HepG2 (cell line): ENCODE measurements around the gene NEAT1. TPM values are rescaled to one million over a fixed set of nuclear protein-coding genes. Genes with fewer than 3 reads are reported as not detected.
A peak's percentile ranks its signal among the peaks of the same experiment; 100 is the strongest.

Experiments
- ATRX ChIP-seq: sonication (generic); formaldehyde crosslinking; IDR thresholded peaks from 2 replicates; pipeline ENCODE4 v1.4.0; 2020; ENCODE audit warnings: missing genetic modification reagents, borderline replicate concordance
- CSRNP1 ChIP-seq: sonication (generic); formaldehyde crosslinking; IDR thresholded peaks from 2 replicates; pipeline ENCODE4 v1.8.1; 2023; ENCODE audit warnings: mild to moderate bottlenecking, missing genetic modification reagents
- RNF219 ChIP-seq: sonication (generic); formaldehyde crosslinking; IDR thresholded peaks from 2 replicates; pipeline ENCODE4 v1.5.0; 2020; ENCODE audit warnings: mild to moderate bottlenecking, missing genetic modification reagents
- TCF7 ChIP-seq: sonication (generic); IDR thresholded peaks from 2 replicates; pipeline ENCODE4 v1.6.1; 2016; ENCODE audit warnings: antibody characterized with exemption, low read depth
- THRA ChIP-seq: sonication (generic); formaldehyde crosslinking; IDR thresholded peaks from 2 replicates; pipeline ENCODE4 v1.4.0; 2020; ENCODE audit warnings: missing genetic modification reagents, borderline replicate concordance
- TOPORS ChIP-seq: sonication (generic); formaldehyde crosslinking; IDR thresholded peaks from 2 replicates; pipeline ENCODE4 v1.8.0; 2023; ENCODE audit warnings: mild to moderate bottlenecking, missing genetic modification reagents
- YEATS2 ChIP-seq: sonication (generic); formaldehyde crosslinking; IDR thresholded peaks from 2 replicates; pipeline ENCODE4 v1.4.0; 2020; ENCODE audit warnings: missing genetic modification reagents, borderline replicate concordance
- ZFP1 ChIP-seq: IDR thresholded peaks from 2 replicates; pipeline ENCODE4 v1.6.1; 2016
- ZMYM3 ChIP-seq: sonication (generic); formaldehyde crosslinking; IDR thresholded peaks from 2 replicates; pipeline ENCODE4 v1.5.1; 2020; ENCODE audit warnings: mild to moderate bottlenecking, missing genetic modification reagents
- ZNF136 ChIP-seq: sonication (generic); formaldehyde crosslinking; IDR thresholded peaks from 2 replicates; pipeline ENCODE4 v1.8.1; 2022; ENCODE audit warnings: low read depth, mild to moderate bottlenecking, moderate library complexity, missing genetic modification reagents
- ZNF142 ChIP-seq: sonication (generic); formaldehyde crosslinking; IDR thresholded peaks from 2 replicates; pipeline ENCODE4 v1.4.0; 2020; ENCODE audit warnings: missing genetic modification reagents
- ZNF160 ChIP-seq: sonication (generic); formaldehyde crosslinking; IDR thresholded peaks from 2 replicates; pipeline ENCODE4 v1.8.0; 2022; ENCODE audit warnings: mild to moderate bottlenecking, inconsistent platforms, missing genetic modification reagents
- ZNF451 ChIP-seq: sonication (generic); formaldehyde crosslinking; IDR thresholded peaks from 2 replicates; pipeline ENCODE4 v1.5.0; 2020; ENCODE audit warnings: mild to moderate bottlenecking, missing genetic modification reagents
- ZNF543 ChIP-seq: sonication (generic); formaldehyde crosslinking; IDR thresholded peaks from 2 replicates; pipeline ENCODE4 v1.4.0; 2020; ENCODE audit warnings: mild to moderate bottlenecking, missing genetic modification reagents
- ZNF589 ChIP-seq: sonication (generic); formaldehyde crosslinking; conservative IDR thresholded peaks from 2 replicates; pipeline ENCODE4 v1.8.0; 2022; ENCODE audit warnings: mild to moderate bottlenecking, moderate library complexity, missing genetic modification reagents
- ZNF737 ChIP-seq: sonication (generic); formaldehyde crosslinking; IDR thresholded peaks from 2 replicates; pipeline ENCODE4 v1.5.0; 2020; ENCODE audit warnings: missing genetic modification reagents, mild to moderate bottlenecking, borderline replicate concordance
- ZNF790 ChIP-seq: sonication (generic); formaldehyde crosslinking; IDR thresholded peaks from 2 replicates; pipeline ENCODE4 v1.8.0; 2022; ENCODE audit warnings: missing genetic modification reagents, mild to moderate bottlenecking, borderline replicate concordance
- ZNF839 ChIP-seq: sonication (generic); formaldehyde crosslinking; IDR thresholded peaks from 2 replicates; pipeline ENCODE4 v1.4.0; 2020; ENCODE audit warnings: missing genetic modification reagents, mild to moderate bottlenecking, borderline replicate concordance
- polyA plus RNA-seq, 8 experiments: library from polyadenylated mRNA; depleted of rRNA in 3 of 8; stranded (reverse) in 7 of 8; unstranded in 1 of 8; fragments of >200 nt; fragmentation: Illumina TruSeq in 4 of 8; extraction: Trizol in 4 of 8; gene quantifications; 2 replicates each; pipeline versions ENCODE4 v1.2.1 to v1.2.3, GENCODE V29; 2011 to 2016; ENCODE audit warnings: low read depth in 4 of 8, missing spikeins in 1 of 8, mixed read lengths in 1 of 8; ENCODE audit not compliant: insufficient read depth in 1 of 8
- total RNA-seq, 5 experiments: library from RNA; depleted of rRNA; stranded (reverse); fragments of >200 nt; fragmentation: Illumina TruSeq; extraction: Trizol; gene quantifications; 2 replicates each; pipeline ENCODE4 v1.2.3, GENCODE V29; 2016; ENCODE audit warnings: low read depth in 1 of 5

NEAT1 gene
- total and polyA plus RNA-seq, 2 of the 13 experiments (the other 11 are each of a cell fraction or from before 2014, with no cell fraction given): 20.5 to 41.2 TPM

- TF ChIP-seq ZNF142 (CRISPR knock-in tag): no peak
- TF ChIP-seq ZNF160 (CRISPR knock-in tag): 0 out of 2 replicates have a peak, but pooled peaks have one; percentile 2
- no peak for TF ChIP-seq ZNF839 (CRISPR knock-in tag)
- no peak for TF ChIP-seq ZNF737 (CRISPR knock-in tag)
- TF ChIP-seq TCF7: no peak
- no peak for TF ChIP-seq ZNF589 (CRISPR knock-in tag)
- no peak for TF ChIP-seq ZFP1 (CRISPR knock-in tag)
- no peak for TF ChIP-seq THRA (CRISPR knock-in tag)
- no peak for TF ChIP-seq ZNF790 (CRISPR knock-in tag)
- no peak for TF ChIP-seq RNF219 (CRISPR knock-in tag)
- TF ChIP-seq YEATS2 (CRISPR knock-in tag): 0 out of 2 replicates have a peak, but pooled peaks have one; percentile 7
- no peak for TF ChIP-seq ATRX (CRISPR knock-in tag)
- TF ChIP-seq ZNF136 (CRISPR knock-in tag): no peak
- no peak for TF ChIP-seq CSRNP1 (CRISPR knock-in tag)
- TF ChIP-seq ZNF543 (CRISPR knock-in tag): no peak
- TF ChIP-seq ZNF451 (CRISPR knock-in tag): no peak; the same call in 1 of the 2 replicates
- TF ChIP-seq ZMYM3 (CRISPR knock-in tag): no peak
- 0 out of 2 replicates have a peak, but pooled peaks have one; percentile 23 for TF ChIP-seq TOPORS (CRISPR knock-in tag)
These were observed 3.6 kb downstream of the NEAT1 start (continued) for GRCh38 chr11:65425971-65426838.
